Measurements from ENCODE around the gene FANCM.
A peak's percentile ranks its signal among the peaks of the same experiment; 100 is the strongest.
"Not testable (repeated sequence)": the region's sequence is repeated elsewhere in the genome, so short reads cannot be mapped to it uniquely, and the experiment has no call there.

Gene FANCM

GRCh38 chr14:45212231-45212630 lies 76.5 kb downstream of the FANCM start:
- no peak for TF ChIP-seq JUND (IDR thresholded peaks at IDR 0.05; ENCODE audit: low read depth)
- peak in 1 of 2 experiments; percentile 35 for DNase-seq (ENCODE audit: low read depth in 1 of 2, low spot score in 1 of 2)
- in situ Hi-C loops (cut with HindIII; ENCODE audit: low pct_unique_long_range_greater_than_20kb, low sequenced_read_pairs), result no loop called here

- in situ Hi-C loops (cut with HindIII; ENCODE audit: low pct_unique_long_range_greater_than_20kb, low sequenced_read_pairs); DNase-seq (ENCODE audit: low read depth in 1 of 2, low spot score in 1 of 2): not testable (repeated sequence)
Measured at GRCh38 chr14:45213716-45214115, 78.0 kb downstream of the FANCM start.

- DNase-seq (ENCODE audit: low read depth in 1 of 2, low spot score in 1 of 2); in situ Hi-C loops (cut with HindIII; ENCODE audit: low pct_unique_long_range_greater_than_20kb, low sequenced_read_pairs): not testable (repeated sequence)
Measured at GRCh38 chr14:45214341-45214740, 78.6 kb downstream of the FANCM start.

- DNase-seq (ENCODE audit: low read depth in 1 of 2, low spot score in 1 of 2), result no peak
- no peak for TF ChIP-seq JUND (IDR thresholded peaks at IDR 0.05; ENCODE audit: low read depth)
- in situ Hi-C loops (cut with HindIII; ENCODE audit: low pct_unique_long_range_greater_than_20kb, low sequenced_read_pairs), result no loop called here
Measured at GRCh38 chr14:45222485-45223262, 86.9 kb downstream of the FANCM start.

- DNase-seq (ENCODE audit: low read depth in 1 of 2, low spot score in 1 of 2), result no peak
- in situ Hi-C loops (cut with HindIII; ENCODE audit: low pct_unique_long_range_greater_than_20kb, low sequenced_read_pairs), result no loop called here
- TF ChIP-seq JUND (IDR thresholded peaks at IDR 0.05; ENCODE audit: low read depth), result no peak
Measured at GRCh38 chr14:45227566-45227965, 91.8 kb downstream of the FANCM start.

- no peak for DNase-seq (ENCODE audit: low read depth in 1 of 2, low spot score in 1 of 2)
- no peak for TF ChIP-seq JUND (IDR thresholded peaks at IDR 0.05; ENCODE audit: low read depth)
Measured at GRCh38 chr14:45238988-45239387, 103.3 kb downstream of the FANCM start.

GRCh38 chr14:45242706-45243105 lies 107.0 kb downstream of the FANCM start:
- in situ Hi-C loops (cut with HindIII; ENCODE audit: low pct_unique_long_range_greater_than_20kb, low sequenced_read_pairs), result no loop called here
- no peak for DNase-seq (ENCODE audit: low read depth in 1 of 2, low spot score in 1 of 2)
- no peak for TF ChIP-seq JUND (IDR thresholded peaks at IDR 0.05; ENCODE audit: low read depth)

More at GRCh38 chr14:45238988-45239387, 103.3 kb downstream of the FANCM start:
- in situ Hi-C loops (cut with HindIII; ENCODE audit: low pct_unique_long_range_greater_than_20kb, low sequenced_read_pairs), result no loop called here

GRCh38 chr14:45246151-45246550 lies 110.4 kb downstream of the FANCM start:
- in situ Hi-C loops (cut with HindIII; ENCODE audit: low pct_unique_long_range_greater_than_20kb, low sequenced_read_pairs), result no loop called here
- DNase-seq (ENCODE audit: low read depth in 1 of 2, low spot score in 1 of 2), result no peak
- no peak for TF ChIP-seq JUND (IDR thresholded peaks at IDR 0.05; ENCODE audit: low read depth)

GRCh38 chr14:45246691-45247090 lies 111.0 kb downstream of the FANCM start:
- in situ Hi-C loops (cut with HindIII; ENCODE audit: low pct_unique_long_range_greater_than_20kb, low sequenced_read_pairs), result no loop called here
- no peak for DNase-seq (ENCODE audit: low read depth in 1 of 2, low spot score in 1 of 2)
- TF ChIP-seq JUND (IDR thresholded peaks at IDR 0.05; ENCODE audit: low read depth), result no peak

GRCh38 chr14:45247427-45247826 lies 111.7 kb downstream of the FANCM start:
- TF ChIP-seq JUND (IDR thresholded peaks at IDR 0.05; ENCODE audit: low read depth), result no peak
- in situ Hi-C loops (cut with HindIII; ENCODE audit: low pct_unique_long_range_greater_than_20kb, low sequenced_read_pairs), result no loop called here
- DNase-seq (ENCODE audit: low read depth in 1 of 2, low spot score in 1 of 2), result no peak

GRCh38 chr14:45249856-45250575 lies 114.3 kb downstream of the FANCM start:
- DNase-seq (ENCODE audit: low read depth in 1 of 2, low spot score in 1 of 2), result no peak
- in situ Hi-C loops (cut with HindIII; ENCODE audit: low pct_unique_long_range_greater_than_20kb, low sequenced_read_pairs), result no loop called here
- no peak for TF ChIP-seq JUND (IDR thresholded peaks at IDR 0.05; ENCODE audit: low read depth)
